NCI-H2107 treated with DMSO at 0.1 percent for 48 hours (cell line): ENCODE results near the gene DNER.
"Not testable (repeated sequence)": the region's sequence is repeated elsewhere in the genome, so short reads cannot be mapped to it uniquely, and the experiment has no call there.

Experiments
- DNase-seq: peaks from one replicate; lab custom pipeline; 2025; ENCODE audit not compliant: unreplicated experiment; lab: John Stamatoyannopoulos, UW

The DNER gene

GRCh38 chr2:229409751-229410181 is 304.6 kb downstream of the DNER start:
- DNase-seq, result no peak

DNA sequence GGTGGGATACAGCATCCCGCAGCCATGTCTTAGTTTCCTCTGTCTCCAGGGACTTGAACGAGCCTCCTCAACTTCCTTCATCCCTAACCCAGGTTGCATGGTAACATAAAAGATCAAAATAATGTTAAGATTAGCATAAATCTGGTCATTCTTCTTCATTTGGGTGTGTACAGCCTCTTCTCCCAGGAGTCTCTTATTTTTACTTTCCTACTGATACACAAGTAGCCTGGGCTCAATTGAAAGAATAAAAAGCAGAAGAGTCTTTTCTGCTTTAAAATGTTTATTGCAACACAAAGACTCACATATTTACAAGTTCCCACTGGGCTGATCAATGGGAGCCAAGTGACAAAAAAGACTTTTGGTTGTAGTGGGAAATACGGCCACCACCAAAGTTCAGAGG is 305.4 kb downstream of the DNER start:
- DNase-seq, result no peak

- DNase-seq, result no peak
These were observed 306.0 kb downstream of the DNER start for GRCh38 chr2:229408356-229408755.

GRCh38 chr2:229407170-229407569 is 307.2 kb downstream of the DNER start:
- peak; percentile 41 for DNase-seq

- DNase-seq, result no peak
These were observed 308.6 kb downstream of the DNER start for GRCh38 chr2:229405796-229406195.

GRCh38 chr2:229403296-229403695 is 311.1 kb downstream of the DNER start:
- no peak for DNase-seq

DNA sequence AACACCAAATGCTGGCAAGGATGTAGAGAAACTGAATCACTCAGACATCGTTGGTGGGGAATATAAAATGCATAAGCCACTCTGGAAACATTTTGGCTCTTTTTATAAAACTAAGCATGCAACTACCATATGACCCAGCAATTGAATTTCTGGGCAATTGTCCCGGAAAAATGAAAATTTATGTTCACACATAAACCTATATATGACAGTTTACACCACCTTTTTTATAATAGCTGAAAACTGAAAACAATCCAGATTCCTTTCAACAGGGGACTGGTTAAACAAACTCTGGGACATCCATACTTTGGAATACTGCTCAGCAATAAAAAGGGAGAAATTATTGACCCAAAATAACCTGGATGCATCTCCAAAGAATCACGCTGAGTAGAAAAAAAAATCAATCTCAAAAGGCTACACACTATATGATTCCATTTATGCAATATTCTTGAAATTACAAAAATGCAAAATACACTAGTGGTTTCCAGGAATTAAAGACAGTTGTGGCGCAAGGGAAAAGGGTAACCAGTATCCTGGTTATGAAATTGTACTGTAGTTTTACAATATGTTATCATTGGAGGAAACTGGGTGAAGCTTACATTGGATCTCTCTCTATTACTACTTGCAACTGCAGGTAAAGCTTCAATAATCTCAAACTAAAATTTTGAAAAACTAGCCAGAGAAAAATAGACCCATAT is 313.0 kb downstream of the DNER start:
- no peak for DNase-seq

GRCh38 chr2:229393926-229394325 is 320.4 kb downstream of the DNER start:
- DNase-seq, result no peak

DNA sequence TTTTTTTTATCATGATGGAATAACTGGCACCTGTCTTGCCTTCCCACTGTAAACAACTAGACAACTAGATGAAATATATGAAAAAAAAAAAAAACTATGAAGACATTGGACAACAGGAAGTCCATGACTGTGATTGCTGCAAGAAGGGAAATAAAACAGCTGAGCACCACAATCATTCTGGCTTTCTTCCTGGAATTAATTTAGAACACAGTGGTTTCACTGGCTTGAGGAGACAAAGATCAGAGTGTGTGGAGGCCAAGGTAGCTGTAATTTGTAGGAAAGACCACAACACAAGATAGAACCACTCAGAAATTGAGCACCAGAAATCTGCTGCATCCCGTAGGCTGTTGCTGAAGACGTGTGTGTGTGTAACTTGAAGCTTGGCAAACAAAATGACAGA is 322.2 kb downstream of the DNER start:
- DNase-seq, result no peak

- no peak for DNase-seq
These were observed 325.6 kb downstream of the DNER start for GRCh38 chr2:229388731-229389130.

- DNase-seq, result no peak
These were observed 326.5 kb downstream of the DNER start for GRCh38 chr2:229387866-229388265.

DNA sequence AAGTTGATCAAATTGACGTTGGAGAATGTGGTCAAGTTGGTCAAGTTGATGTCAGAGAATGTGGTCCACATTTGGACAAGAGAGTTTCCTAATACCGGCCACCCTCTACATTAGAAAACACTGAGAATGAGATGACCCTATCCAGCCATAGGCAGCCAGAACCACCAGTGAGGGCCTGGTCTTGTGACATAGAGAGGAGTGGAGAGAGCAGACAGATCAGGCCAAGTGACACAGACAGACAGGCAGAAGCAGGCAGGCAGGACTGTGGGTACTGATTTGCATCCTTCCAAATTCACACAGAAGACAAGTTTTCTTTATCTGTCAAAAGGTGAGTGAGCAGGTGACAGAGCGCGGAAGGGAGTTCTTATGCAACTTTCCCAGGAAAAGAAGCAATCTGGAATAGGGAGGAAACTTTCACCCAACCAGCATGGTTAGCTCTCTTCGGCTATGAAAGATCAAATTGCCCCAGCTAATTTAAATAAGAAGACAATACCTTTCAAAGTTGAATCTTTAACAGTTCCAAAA is 334.2 kb downstream of the DNER start:
- DNase-seq, result no peak

DNA sequence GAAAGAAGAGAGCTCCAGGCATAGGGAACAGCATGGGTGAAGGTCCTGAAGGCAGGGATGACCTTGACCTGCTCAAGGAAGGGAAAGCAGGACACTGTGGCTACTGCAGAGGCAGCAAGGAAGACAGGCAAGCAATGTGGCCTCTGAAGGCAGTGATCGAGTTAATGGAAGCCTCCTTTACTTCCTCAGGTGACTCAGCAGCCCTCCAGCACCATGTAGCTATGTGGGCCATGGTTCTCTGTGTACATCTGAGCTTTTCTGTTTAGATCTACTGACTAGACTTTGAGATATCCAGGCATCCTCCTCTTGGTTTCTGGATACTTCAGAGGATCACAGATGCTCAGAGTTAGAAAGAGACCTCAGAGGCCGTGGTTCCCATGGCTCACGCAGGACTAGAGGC is 336.0 kb downstream of the DNER start:
- no peak for DNase-seq

GRCh38 chr2:229376866-229377265 is 337.5 kb downstream of the DNER start:
- DNase-seq, result no peak

DNA sequence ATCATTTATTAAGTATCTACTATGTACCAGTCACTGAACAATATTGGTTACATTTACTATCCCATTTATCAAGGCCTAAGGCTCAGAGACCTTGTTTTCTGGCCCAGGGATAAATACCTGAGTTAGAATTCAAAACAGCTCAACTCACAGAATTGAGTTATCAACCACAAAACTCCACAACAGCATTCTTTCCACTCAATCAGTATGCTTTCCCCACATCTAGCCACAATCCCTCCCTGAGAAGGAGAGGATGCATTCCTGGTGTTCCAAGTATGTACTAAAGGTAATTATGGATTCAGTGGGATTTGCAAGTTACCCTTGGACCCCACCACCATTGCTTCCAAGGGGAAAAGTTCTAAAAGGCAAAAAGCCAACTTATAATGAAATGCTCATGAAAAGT is 339.1 kb downstream of the DNER start:
- DNase-seq, result no peak

- DNase-seq, result not testable (repeated sequence)
These were observed 341.0 kb downstream of the DNER start for GRCh38 chr2:229373311-229373710.

DNA sequence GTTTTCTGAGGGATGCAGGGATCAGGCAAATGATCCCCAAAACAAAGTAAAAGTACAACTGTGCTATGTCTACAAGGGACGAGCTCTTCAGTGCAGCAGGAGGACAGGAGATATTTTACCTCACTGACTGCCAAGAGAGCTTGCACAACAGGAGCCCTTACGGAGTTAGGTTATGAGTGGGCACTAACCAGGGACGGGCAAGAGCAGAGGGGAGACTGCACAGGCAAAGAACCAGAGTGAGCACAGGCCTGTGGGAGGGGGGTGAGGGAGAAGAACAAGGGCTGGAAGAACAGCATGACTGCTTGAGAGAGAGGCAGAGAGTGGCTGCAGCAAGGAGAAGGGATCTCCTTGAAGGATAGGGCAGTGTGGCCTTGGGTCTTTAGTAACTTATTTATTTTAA is 342.1 kb downstream of the DNER start:
- DNase-seq, result no peak

DNA sequence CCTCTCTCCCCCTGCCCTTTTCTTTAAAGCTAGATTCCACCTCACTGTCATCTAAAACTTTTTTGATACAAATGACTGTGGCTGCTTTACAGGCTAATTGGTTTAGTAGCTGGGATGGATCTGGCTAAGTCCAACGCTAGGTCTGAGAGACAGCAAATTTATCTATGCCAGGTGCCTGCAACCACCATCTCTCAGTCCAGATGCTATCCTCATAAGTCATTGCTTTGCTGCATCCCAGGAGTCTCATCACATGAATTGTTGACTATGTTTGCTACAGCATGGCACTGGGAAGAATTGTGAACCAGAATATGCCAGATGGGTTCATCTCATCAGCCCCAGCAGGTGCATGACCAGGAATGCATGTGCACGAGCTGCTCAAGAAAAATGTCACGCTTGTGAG is 343.3 kb downstream of the DNER start:
- DNase-seq, result no peak

DNA sequence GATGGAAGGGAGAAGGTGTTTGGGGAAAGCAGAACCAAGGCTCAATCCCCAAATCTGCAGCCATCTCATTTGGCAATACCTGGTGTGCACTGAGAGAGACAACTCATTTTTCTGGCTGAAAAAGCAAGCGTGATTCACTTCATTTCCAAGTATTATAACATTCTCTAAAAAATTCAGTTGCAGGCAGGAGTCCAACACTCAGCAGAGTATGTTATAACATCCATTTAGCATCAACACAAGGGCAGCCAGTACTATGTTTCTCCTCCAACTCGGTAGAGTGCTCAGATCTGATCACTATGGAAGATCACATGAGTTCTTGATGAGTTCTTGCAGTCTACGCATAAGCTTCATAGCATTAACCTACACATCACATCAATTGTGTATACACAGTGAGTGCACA is 343.8 kb downstream of the DNER start:
- no peak for DNase-seq

GRCh38 chr2:229363185-229363814 is 351.1 kb downstream of the DNER start:
- DNase-seq, result no peak

GRCh38 chr2:229350883-229351282 is 363.5 kb downstream of the DNER start:
- no peak for DNase-seq

DNA sequence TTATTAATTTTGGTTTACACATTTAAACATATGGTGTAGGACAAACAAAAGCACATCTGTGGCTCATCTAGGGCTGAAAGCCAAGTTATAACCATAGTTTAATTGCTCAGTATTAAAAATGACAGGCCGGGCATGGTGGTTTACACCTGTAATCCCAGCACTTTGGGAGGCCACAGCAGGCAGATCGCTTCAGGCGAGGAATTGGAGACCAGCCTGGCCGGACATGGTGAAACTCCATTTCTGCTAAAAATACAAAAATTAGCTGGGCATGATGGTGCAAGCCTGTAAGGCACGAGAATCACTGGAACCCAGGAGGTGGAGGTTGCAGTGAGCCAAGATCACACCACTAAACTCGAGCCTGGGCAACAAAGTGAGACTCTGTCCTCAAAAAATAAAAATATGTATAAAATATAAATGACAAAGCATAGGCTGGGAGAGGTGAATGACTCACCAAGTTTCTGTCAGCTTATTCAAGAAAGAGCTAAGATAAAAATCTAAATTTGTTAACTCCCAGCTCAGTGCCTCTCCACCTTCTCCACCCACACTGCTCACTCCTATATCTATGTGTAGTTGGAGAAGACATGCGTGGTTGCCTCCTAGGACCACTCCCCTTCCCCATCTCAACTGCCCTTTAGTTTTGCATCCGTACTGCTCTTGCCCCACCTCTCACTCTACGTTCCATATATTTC is 364.1 kb downstream of the DNER start:
- DNase-seq, result no peak
